ENCODE results near the gene DPP10.
"Not testable (repeated sequence)": the region's sequence is repeated elsewhere in the genome, so short reads cannot be mapped to it uniquely, and the experiment has no call there.

Gene DPP10

GRCh38 chr2:114515882-114516281 lies 73.4 kb downstream of the DPP10 start:
- DNase-seq (ENCODE audit: low read depth in 2 of 2), result no peak

- no peak for DNase-seq (ENCODE audit: low read depth in 2 of 2)
Measured at GRCh38 chr2:114517580-114517979, 75.1 kb downstream of the DPP10 start.

GRCh38 chr2:114518738-114519137 lies 76.3 kb downstream of the DPP10 start:
- no peak for DNase-seq (ENCODE audit: low read depth in 2 of 2)

- not testable (repeated sequence) for DNase-seq (ENCODE audit: low read depth in 2 of 2)
Measured at GRCh38 chr2:114522612-114523011, 80.2 kb downstream of the DPP10 start.

- DNase-seq (ENCODE audit: low read depth in 2 of 2), result no peak
Measured at GRCh38 chr2:114525955-114526354, 83.5 kb downstream of the DPP10 start.

- DNase-seq (ENCODE audit: low read depth in 2 of 2), result no peak
Measured at GRCh38 chr2:114526841-114527240, 84.4 kb downstream of the DPP10 start.

GRCh38 chr2:114527330-114527983 lies 85.0 kb downstream of the DPP10 start:
- no peak for DNase-seq (ENCODE audit: low read depth in 2 of 2)

- no peak for DNase-seq (ENCODE audit: low read depth in 2 of 2)
Measured at GRCh38 chr2:114534116-114535084, 92.0 kb downstream of the DPP10 start.

GRCh38 chr2:114537777-114538176 lies 95.3 kb downstream of the DPP10 start:
- DNase-seq (ENCODE audit: low read depth in 2 of 2), result no peak

- no peak for DNase-seq (ENCODE audit: low read depth in 2 of 2)
Measured at GRCh38 chr2:114542695-114543094, 100.3 kb downstream of the DPP10 start.

GRCh38 chr2:114543236-114543766 lies 100.9 kb downstream of the DPP10 start:
- no peak for DNase-seq (ENCODE audit: low read depth in 2 of 2)

GRCh38 chr2:114545052-114545451 lies 102.6 kb downstream of the DPP10 start:
- no peak for DNase-seq (ENCODE audit: low read depth in 2 of 2)

GRCh38 chr2:114546531-114546930 lies 104.1 kb downstream of the DPP10 start:
- DNase-seq (ENCODE audit: low read depth in 2 of 2), result no peak

GRCh38 chr2:114548151-114548550 lies 105.7 kb downstream of the DPP10 start:
- no peak for DNase-seq (ENCODE audit: low read depth in 2 of 2)

GRCh38 chr2:114550364-114550763 lies 107.9 kb downstream of the DPP10 start:
- no peak for DNase-seq (ENCODE audit: low read depth in 2 of 2)

- no peak for DNase-seq (ENCODE audit: low read depth in 2 of 2)
Measured at GRCh38 chr2:114550895-114551793, 108.7 kb downstream of the DPP10 start.

GRCh38 chr2:114553027-114553426 lies 110.6 kb downstream of the DPP10 start:
- DNase-seq (ENCODE audit: low read depth in 2 of 2), result no peak

- no peak for DNase-seq (ENCODE audit: low read depth in 2 of 2)
Measured at GRCh38 chr2:114569166-114569565, 126.7 kb downstream of the DPP10 start.

GRCh38 chr2:114577657-114578056 lies 135.2 kb downstream of the DPP10 start:
- no peak for DNase-seq (ENCODE audit: low read depth in 2 of 2)

GRCh38 chr2:114579542-114579941 lies 137.1 kb downstream of the DPP10 start:
- DNase-seq (ENCODE audit: low read depth in 2 of 2), result no peak

- DNase-seq (ENCODE audit: low read depth in 2 of 2), result no peak
Measured at GRCh38 chr2:114580691-114581090, 138.2 kb downstream of the DPP10 start.

- no peak for DNase-seq (ENCODE audit: low read depth in 2 of 2)
Measured at GRCh38 chr2:114598329-114598728, 155.9 kb downstream of the DPP10 start.

All from stimulated activated CD8-positive, alpha-beta memory T cell treated with anti-CD3 and anti-CD28 coated beads, Interleukin-2, amount 100 ng/mL, for 1 hour (primary cell).